Activated B cell treated with CpG ODN at 0.5 μM for 24 hours (primary cell): Measurements from ENCODE around the gene AIPL1. TPM values are rescaled to one million over a fixed set of nuclear protein-coding genes. Genes with fewer than 3 reads are reported as not detected.

Experiments
- ATAC-seq: fragments of 200-7000 bp; cut with Tn5 transposase; one replicate; pipeline ENCODE4 v1.10.0; 2021; ENCODE audit warnings: low read depth, mild to moderate bottlenecking, moderate library complexity
- CTCF ChIA-PET: fragments of 350-600 bp; sonication (Branson Sonifier 250); formaldehyde crosslinking; loops from one replicate; lab custom pipeline; 2021; ENCODE audit warnings: antibody characterized with exemption; lab: Charles Lee
- POLR2A ChIA-PET: fragments of 350-600 bp; sonication (Branson Sonifier 250); formaldehyde crosslinking; loops from one replicate; lab custom pipeline; 2021; ENCODE audit warnings: antibody characterized with exemption; lab: Charles Lee
- DNase-seq: peaks from one replicate; pipeline ENCODE4 v3.0.0; 2022
- H3K27ac Mint-ChIP-seq: one replicate; pipeline ENCODE4 v1.8.0; 2020; ENCODE audit warnings: mixed read lengths
- H3K27me3 Mint-ChIP-seq: one replicate; pipeline ENCODE4 v1.8.0; 2021; ENCODE audit warnings: mixed read lengths
- H3K36me3 Mint-ChIP-seq: one replicate; pipeline ENCODE4 v1.8.0; 2021; ENCODE audit warnings: low read depth, mixed read lengths
- H3K4me1 Mint-ChIP-seq: one replicate; pipeline ENCODE4 v1.8.0; 2021; ENCODE audit warnings: mixed read lengths
- H3K4me3 Mint-ChIP-seq: one replicate; pipeline ENCODE4 v1.8.0; 2020; ENCODE audit warnings: mild to moderate bottlenecking, mixed read lengths
- H3K9me3 Mint-ChIP-seq: one replicate; pipeline ENCODE4 v1.8.0; 2020; ENCODE audit warnings: mixed read lengths
- CTCF ChIP-seq: fragments of 200-600 bp; IDR thresholded peaks from one replicate; pipeline ENCODE4 v1.8.0; 2022; ENCODE audit warnings: antibody characterized with exemption, mild to moderate bottlenecking
- intact Hi-C: fragments of 100-400 bp; cut with micrococcal nuclease; formaldehyde crosslinking; loops from one replicate; pipeline ENCODE4 v1.15.1; 2024
- total RNA-seq: library from RNA; stranded (reverse); gene quantifications from 2 replicates; pipeline ENCODE4 v1.2.3, GENCODE V29; 2022

The AIPL1 gene
- total RNA-seq, 1 donor from 2014 or later, result not detected

GRCh38 chr17:6426356-6427101, 8.4 kb downstream of the AIPL1 start:
- peaks cover 11% of the 10 kb centered on the region for H3K4me1 Mint-ChIP-seq
- peaks cover 3% of the 10 kb centered on the region for H3K36me3 Mint-ChIP-seq
- peaks cover 11% of the 10 kb centered on the region for H3K27me3 Mint-ChIP-seq
- no peak for TF ChIP-seq CTCF
- no peak for DNase-seq
- peaks cover 8% of the 10 kb centered on the region for H3K9me3 Mint-ChIP-seq
- H3K27ac Mint-ChIP-seq, result no peak overlapping the region
- ChIA-PET CTCF (no interaction called here), POLR2A (no interaction called here)
- no peak overlapping the region for H3K4me3 Mint-ChIP-seq
- ATAC-seq, result no peak
- intact Hi-C loops, result no loop called here

DNA sequence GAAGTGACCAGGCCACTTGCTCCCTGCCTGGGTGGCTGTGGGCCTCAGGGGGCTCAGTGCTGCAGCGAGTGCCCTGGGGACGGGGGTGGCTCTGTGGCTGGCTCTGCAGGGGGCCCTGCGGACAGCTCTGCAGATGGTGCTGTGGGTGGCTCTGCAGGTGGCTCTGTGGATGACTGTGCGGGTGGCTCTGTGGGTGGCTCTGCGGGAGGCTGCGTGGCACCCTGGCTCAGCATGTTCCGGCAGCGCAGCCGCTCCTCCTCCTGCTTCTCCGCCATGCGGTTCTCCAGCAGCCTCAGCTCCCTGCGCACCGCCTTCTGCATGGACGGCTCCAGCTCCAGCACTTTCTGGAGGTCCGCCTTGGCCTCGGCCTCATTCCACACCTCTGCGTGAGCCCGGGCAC, 9.5 kb downstream of the AIPL1 start:
- Mint-ChIP-seq H3K27me3 (peaks cover 6% of the 10 kb centered on the region), H3K27ac (no peak overlapping the region), H3K9me3 (peaks cover 3% of the 10 kb centered on the region), H3K4me1 (peaks cover 11% of the 10 kb centered on the region), H3K36me3 (no peaks in the 10 kb centered on the region), H3K4me3 (no peak overlapping the region)
- intact Hi-C loops, result no loop called here
- no peak for TF ChIP-seq CTCF
- ChIA-PET POLR2A (no interaction called here), CTCF (interaction anchor here (0.9 to 1.8 kb wide), 3 partner anchors 12 to 838 kb away, joined by 3 to 8 read pairs (median 3); no protein-coding TSS in a partner anchor)
- DNase-seq (no peak), ATAC-seq (no peak)

DNA sequence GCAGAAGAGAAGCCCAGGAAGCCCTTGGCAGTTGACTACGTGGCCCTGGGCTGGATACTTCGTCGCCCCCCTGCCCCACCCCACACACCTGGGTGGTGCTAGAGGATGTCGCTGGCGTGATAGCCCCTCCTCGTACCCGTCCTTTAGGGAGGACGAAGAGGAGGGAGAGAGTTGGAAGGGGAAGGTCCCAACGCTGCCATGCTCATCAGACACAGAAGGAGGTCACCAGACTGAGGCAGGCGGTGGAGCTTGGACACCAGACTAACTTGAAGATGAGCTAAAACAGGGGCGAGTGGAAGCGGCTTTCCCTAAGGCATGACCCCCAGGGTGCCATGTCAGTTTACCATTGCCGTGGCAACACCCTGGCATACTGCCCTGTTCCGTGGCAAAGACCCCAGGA, 11.0 kb downstream of the AIPL1 start:
- Mint-ChIP-seq H3K9me3 (no peaks in the 10 kb centered on the region), H3K27me3 (peaks cover 6% of the 10 kb centered on the region), H3K27ac (no peak overlapping the region), H3K36me3 (no peaks in the 10 kb centered on the region), H3K4me3 (no peak overlapping the region), H3K4me1 (peaks cover 11% of the 10 kb centered on the region)
- POLR2A ChIA-PET, result no interaction called here
- DNase-seq, result no peak
- intact Hi-C loops, result loop anchor here (5.0 kb wide), 1 partner anchor 717 kb away; no protein-coding TSS in a partner anchor
- TF ChIP-seq CTCF, result no peak
- CTCF ChIA-PET, result interaction anchor here (2.8 kb wide), 1 partner anchor 836 kb away, joined by 22 read pairs; no protein-coding TSS in a partner anchor
- no peak for ATAC-seq

DNA sequence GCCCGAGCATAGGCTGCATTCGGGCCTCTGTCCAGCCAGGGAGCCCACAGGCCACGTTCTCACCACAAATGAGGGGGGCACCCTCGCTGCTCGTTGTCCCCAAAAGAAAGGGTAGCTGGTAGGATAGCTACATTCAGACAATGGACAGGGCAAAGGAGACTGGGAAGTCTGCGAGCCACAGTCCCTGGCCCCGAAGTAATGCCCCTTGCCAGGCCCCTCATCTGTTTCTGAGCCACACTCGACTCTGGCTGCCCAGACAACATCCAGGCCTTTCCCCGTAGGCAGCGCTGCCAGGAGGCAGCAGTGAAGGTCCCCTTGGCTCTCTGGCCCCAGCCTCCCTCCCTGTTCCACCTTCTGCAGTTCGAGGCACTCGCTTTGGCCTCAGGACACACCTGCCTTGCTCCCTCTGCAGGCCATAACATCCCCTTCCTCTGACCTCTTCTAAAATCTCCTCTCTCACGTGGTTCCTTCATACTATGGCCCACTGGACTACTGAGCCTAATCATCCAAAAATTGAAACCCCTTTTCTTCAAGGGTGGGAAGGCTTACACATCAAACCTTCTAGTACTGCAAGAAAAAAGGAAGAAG, 12.2 kb downstream of the AIPL1 start:
- peaks cover 6% of the 10 kb centered on the region for H3K27me3 Mint-ChIP-seq
- H3K27ac Mint-ChIP-seq, result no peak overlapping the region
- H3K36me3 Mint-ChIP-seq, result no peaks in the 10 kb centered on the region
- ATAC-seq, result no peak
- no peak for DNase-seq
- peaks cover 8% of the 10 kb centered on the region for H3K4me1 Mint-ChIP-seq
- POLR2A ChIA-PET, result no interaction called here
- H3K9me3 Mint-ChIP-seq, result no peaks in the 10 kb centered on the region
- CTCF ChIA-PET, result interaction anchor here (2.8 to 4.0 kb wide), 2 partner anchors 830 to 835 kb away, joined by 20 to 22 read pairs; no protein-coding TSS in a partner anchor
- TF ChIP-seq CTCF, result no peak
- intact Hi-C loops, result loop anchor here (1.0 to 5.0 kb wide), 3 partner anchors 715 to 835 kb away; no protein-coding TSS in a partner anchor
- no peak overlapping the region for H3K4me3 Mint-ChIP-seq
